ENCODE data around the gene CDH1.

CDH1 gene

DNA sequence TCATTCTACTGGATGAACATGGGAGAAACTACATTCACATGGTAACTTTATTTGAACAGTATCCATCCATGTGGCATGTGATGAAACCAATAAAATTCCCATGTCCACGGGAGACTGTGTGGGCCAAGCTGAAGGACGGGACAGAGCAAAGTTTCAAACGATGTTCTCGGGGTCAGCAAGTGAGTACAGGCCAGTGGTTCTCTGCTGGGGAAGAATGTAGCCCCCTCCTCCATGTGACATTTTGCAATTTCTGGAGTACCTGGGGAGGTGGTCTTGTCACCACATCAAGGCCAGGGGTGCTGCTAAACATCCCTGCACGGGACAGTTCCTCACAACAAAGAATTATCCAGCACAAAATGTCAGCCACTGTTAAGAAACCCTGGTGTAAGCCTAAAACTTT lies 98.9 kb downstream of the CDH1 start:
- TF ChIP-seq, protein P1, sequence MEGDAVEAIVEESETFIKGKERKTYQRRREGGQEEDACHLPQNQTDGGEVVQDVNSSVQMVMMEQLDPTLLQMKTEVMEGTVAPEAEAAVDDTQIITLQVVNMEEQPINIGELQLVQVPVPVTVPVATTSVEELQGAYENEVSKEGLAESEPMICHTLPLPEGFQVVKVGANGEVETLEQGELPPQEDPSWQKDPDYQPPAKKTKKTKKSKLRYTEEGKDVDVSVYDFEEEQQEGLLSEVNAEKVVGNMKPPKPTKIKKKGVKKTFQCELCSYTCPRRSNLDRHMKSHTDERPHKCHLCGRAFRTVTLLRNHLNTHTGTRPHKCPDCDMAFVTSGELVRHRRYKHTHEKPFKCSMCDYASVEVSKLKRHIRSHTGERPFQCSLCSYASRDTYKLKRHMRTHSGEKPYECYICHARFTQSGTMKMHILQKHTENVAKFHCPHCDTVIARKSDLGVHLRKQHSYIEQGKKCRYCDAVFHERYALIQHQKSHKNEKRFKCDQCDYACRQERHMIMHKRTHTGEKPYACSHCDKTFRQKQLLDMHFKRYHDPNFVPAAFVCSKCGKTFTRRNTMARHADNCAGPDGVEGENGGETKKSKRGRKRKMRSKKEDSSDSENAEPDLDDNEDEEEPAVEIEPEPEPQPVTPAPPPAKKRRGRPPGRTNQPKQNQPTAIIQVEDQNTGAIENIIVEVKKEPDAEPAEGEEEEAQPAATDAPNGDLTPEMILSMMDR (IDR thresholded peaks at IDR 0.05; ENCODE audit: low read depth, low read length): no peak
- H3K4me3 ChIP-seq (ENCODE audit: low read depth, low read length): no peak overlapping the region

DNA sequence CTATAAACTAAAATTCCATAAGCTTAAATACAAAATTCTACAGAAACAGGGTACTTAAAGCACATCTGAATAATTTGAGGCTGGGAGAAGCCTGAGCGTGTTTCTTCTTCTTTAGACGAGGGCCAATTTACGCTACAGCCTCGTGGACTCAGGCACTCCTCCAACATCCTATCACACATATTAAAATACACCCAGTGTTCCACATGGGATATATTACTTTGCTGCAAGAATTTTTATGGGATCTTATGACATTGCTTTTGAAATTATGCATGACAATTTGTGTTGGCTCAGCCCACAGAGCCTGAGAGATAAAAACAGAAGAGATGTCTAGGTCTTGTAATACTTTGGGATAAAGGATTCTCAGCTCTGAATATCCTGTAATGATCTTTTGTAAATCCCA lies 102.7 kb downstream of the CDH1 start:
- TF ChIP-seq, protein P1 (IDR thresholded peaks at IDR 0.05; ENCODE audit: low read depth, low read length): no peak

DNA sequence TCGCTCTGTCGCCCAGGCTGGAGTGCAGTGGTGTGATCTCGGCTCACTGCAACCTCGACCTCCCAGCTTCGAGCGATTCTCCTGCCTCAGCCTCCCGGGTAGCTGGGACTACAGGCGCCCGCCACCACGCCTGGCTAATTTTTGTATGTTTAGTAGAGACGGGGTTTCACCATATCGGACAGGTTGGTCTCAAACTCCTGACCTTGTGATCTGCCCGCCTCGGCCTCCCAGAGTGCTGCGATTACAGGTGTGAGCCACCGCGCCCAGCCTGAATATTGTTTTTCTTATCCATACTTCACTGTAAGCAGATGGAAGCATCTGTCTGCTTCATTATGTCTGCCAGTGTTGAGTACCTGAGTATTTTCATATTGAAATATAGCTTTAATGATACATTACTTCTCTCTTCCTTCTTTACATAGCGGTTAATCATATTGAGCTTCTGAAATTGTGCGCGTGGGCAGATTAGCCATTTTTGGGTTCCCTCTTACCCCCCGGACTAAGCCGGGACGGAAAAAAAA lies 105.9 kb downstream of the CDH1 start:
- H3K4me3 ChIP-seq (ENCODE audit: low read depth, low read length): peak overlapping the region; percentile 87

More for the DNA sequence above, 102.7 kb downstream of the CDH1 start:
- H3K4me3 ChIP-seq (ENCODE audit: low read depth, low read length): no peak overlapping the region

DNA sequence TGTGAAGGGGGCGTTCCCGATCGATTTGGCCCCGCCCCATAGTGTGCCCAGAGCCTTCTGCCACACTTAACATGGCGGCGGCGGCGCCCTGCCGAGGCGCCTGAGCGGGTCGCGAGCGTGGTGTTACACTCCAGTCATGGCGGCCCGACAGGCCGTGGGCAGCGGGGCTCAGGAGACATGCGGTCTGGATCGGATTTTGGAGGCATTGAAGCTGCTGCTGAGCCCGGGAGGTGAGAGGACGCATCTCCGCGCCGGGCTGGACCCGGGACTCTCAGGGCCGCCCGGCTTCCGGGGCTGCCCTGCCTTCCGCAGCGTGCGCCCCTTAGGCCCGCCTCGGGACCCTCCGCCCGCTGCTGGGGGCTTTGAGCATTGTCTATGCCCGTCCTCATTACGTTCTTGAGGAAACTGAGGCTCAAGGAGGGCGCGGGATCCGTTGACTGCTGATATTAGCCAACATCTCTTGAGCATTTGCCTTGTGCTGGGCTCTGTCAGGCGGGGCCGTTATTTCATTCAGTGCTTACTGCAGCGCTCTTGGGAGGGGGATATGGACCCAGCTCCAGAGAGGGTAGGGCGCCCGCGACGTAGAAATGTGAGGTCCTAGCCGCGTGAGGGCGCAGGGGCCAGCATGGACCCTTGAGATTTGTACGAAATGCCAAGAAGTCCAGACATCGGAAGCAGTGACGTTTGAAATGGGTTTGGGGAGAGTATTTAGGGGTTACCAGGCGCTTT lies 106.6 kb downstream of the CDH1 start, which contains the start of gene TANGO6:
TANGO6 (plus strand) TSS at position 50 of the 729 bp plus-strand sequence; CDS start at position 137, 87 bp downstream.
- TF ChIP-seq, protein P1 (IDR thresholded peaks at IDR 0.05; ENCODE audit: low read depth, low read length): peak; percentile 23; the same call in 1 of the 2 replicates
- peak within 1 kb of the TSS; percentile 87 for H3K4me3 ChIP-seq (ENCODE audit: low read depth, low read length)

DNA sequence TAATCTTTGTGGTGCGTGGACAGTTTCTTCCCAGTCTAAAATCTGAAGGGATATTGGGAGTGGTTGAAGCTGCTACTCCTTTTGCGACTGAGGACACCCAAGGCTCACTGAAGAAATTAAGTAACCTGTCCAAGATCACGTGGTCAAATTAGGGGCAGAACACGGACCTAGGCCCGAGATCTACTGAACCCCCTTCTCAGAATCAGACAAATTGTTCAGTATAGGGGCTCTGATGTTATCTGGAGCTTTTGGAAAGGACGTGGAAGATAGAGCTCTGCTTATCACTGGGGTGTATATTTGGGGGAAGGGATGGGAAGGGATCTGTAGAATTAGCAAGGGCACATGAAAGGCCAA lies 107.1 kb downstream of the CDH1 start:
- peak overlapping the region; percentile 87 for H3K4me3 ChIP-seq (ENCODE audit: low read depth, low read length)
- TF ChIP-seq, protein P1 (IDR thresholded peaks at IDR 0.05; ENCODE audit: low read depth, low read length): no peak

DNA sequence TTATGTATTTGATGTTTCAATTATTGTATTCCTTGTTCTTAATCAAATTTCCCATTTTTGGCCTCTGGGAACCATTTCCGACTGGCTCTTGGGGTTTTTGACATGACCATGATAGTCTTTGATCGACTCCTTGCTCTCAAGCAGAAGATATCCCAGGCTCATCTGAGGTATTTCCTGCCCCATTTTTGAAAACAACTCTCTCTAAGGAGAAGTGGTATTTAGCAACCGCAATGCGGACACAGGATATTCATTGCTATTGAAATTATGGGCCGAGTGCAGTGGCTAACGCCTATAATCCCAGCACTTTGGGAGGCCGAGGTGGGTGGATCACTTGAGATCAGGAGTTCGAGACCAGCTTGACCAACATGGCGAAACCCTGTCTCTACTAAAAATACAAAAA lies 111.7 kb downstream of the CDH1 start:
- H3K4me3 ChIP-seq (ENCODE audit: low read depth, low read length): no peak overlapping the region
- TF ChIP-seq, protein P1 (IDR thresholded peaks at IDR 0.05; ENCODE audit: low read depth, low read length): no peak

DNA sequence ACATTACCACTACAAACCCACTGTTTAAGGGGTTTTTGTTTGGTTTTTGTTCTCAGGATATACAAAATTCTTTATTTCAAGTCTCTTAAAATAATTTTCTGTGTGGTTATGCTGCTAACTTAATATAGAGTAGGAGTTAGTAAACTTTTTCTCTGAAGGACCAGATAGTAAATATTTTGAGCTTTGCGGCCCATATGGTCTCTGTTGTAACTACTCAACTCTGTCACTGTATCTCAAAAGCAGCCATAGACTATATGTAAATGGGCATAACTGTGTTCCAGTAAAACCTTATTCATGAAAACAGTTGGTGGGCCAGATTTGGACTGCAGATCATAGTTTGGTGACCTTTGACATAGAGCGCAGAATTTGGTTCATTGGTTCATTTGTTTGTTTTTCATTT lies 113.4 kb downstream of the CDH1 start:
- H3K4me3 ChIP-seq (ENCODE audit: low read depth, low read length): no peak overlapping the region
- TF ChIP-seq, protein P1 (IDR thresholded peaks at IDR 0.05; ENCODE audit: low read depth, low read length): no peak
